Heart left ventricle (tissue), 16 donors: ENCODE measurements around the gene SIRPB1. TPM values are rescaled to one million over a fixed set of nuclear protein-coding genes. Genes with fewer than 3 reads are reported as not detected.

Experiments used
- ATAC-seq, 4 donors: fragments of 200-7000 bp; cut with Tn5 transposase; one replicate each; pipeline ENCODE4 v1.9.1; 2020 to 2022; ENCODE audit warnings: moderate library complexity in 4 of 4, mild to moderate bottlenecking in 3 of 4, moderate number of reproducible peaks in 1 of 4
- DNase-seq, 5 donors: peaks; one replicate each; pipeline ENCODE4 v3.0.0-alpha.2; 2020
- H3K27ac ChIP-seq, 12 donors: fragments of 200-600 bp; sonication (generic) in 4 of 12; one replicate each; pipeline versions ENCODE4 v1.5.0 to v1.8.0; 2016 to 2022; ENCODE audit warnings: mild to moderate bottlenecking in 2 of 12
- H3K27me3 ChIP-seq, 9 donors: fragments of 200-600 bp; sonication (generic) in 2 of 9; one replicate each; pipeline versions ENCODE4 v1.5.1 to v1.8.0; 2016 to 2022; ENCODE audit warnings: mild to moderate bottlenecking in 3 of 9
- H3K36me3 ChIP-seq, 9 donors: fragments of 200-600 bp; sonication (generic) in 2 of 9; one replicate each; pipeline versions ENCODE4 v1.5.0 to v1.8.0; 2018 to 2022; ENCODE audit warnings: mild to moderate bottlenecking in 2 of 9
- H3K4me1 ChIP-seq, 12 donors: fragments of 200-600 bp; sonication (generic) in 4 of 12; one replicate each; pipeline versions ENCODE4 v1.5.0 to v1.8.0; 2016 to 2022; ENCODE audit warnings: mild to moderate bottlenecking in 3 of 12
- H3K4me3 ChIP-seq, 12 donors: fragments of 200-600 bp; sonication (generic) in 4 of 12; one replicate each; pipeline versions ENCODE4 v1.5.0 to v1.8.0; 2017 to 2022; ENCODE audit warnings: mild to moderate bottlenecking in 9 of 12, moderate library complexity in 4 of 12
- H3K9me3 ChIP-seq, 12 donors: fragments of 200-600 bp; sonication (generic) in 4 of 12; one replicate each; pipeline versions ENCODE4 v1.5.0 to v1.8.0; 2016 to 2022; ENCODE audit warnings: mild to moderate bottlenecking in 1 of 12
- POLR2A ChIP-seq, 2 donors: fragments of 450-650 bp; IDR thresholded peaks; one replicate each; pipeline ENCODE4 v1.6.1; 2017; ENCODE audit warnings: antibody characterized with exemption in 2 of 2, mild to moderate bottlenecking in 2 of 2, moderate library complexity in 2 of 2
- WGBS, 4 donors: extraction: QIAGEN DNeasy Blood & Tissue Kit in 2 of 4; methylation state at CpG; one replicate each; pipeline versions ENCODE4 v1.1.5 to v1.1.7; 2013 to 2018; 5-methylcytosine and 5-hydroxymethylcytosine counted together
- intact Hi-C, 10 donors: fragments of 100-400 bp; cut with DNase I; formaldehyde crosslinking; loops; one replicate each; pipeline versions ENCODE4 v1.11.1 to v1.14.2; 2022
- polyA plus RNA-seq, 2 donors: library from polyadenylated mRNA; stranded (reverse); fragments of 200-250 nt; gene quantifications; one replicate each; pipeline ENCODE4 v1.2.3, GENCODE V29; 2013
- total RNA-seq, 9 donors: library from RNA; depleted of rRNA in 2 of 9; stranded (reverse); fragments of >200 nt in 2 of 9; fragmentation: NEBNext Ultra II Directional in 3 of 9; extraction: Animal tissue kit (Norgen Biotek cat#: 25700) in 3 of 9; gene quantifications; one replicate each; pipeline versions ENCODE4 v1.1.0 to v1.2.4, GENCODE V29; 2016 to 2023
- TF ChIP-seq, protein P1 (sequence below), 12 donors: fragments of 200-600 bp; sonication (generic) in 4 of 12; IDR thresholded peaks; one replicate each; pipeline versions ENCODE4 v1.5.0 to v1.8.0; 2018 to 2022; ENCODE audit warnings: antibody characterized with exemption in 12 of 12, mild to moderate bottlenecking in 5 of 12
- donor health status: ischemic (EF 13 %, LVEDD 7.1; RV severe dilation, severe dysfunction).
- donor health status: healthy with polysubstance abuse.
- donor health status: DM: no; HTN: yes; CAD: no.
- donor health status: DM: no; HTN: no; CAD: no.
- donor health status: ischemic (EF 25% LVEDD 6.9; RV normal size, moderate dysfunction).
- donor health status: ischemic (EF 25% LVEDD 5.7; RV mildly dilated, moderate dysfunction).
- donor health status: healthy.
- donor health status: DM: yes; HTN: yes; CAD: no.
- donor health status: ischemic (EF 35%, LVEDD 5.7; RV mildly dilated, moderate dysfunction).
- donor health status: nonischemic (EF 11% LVEDD 7.7; RV severe dilation, severe dysfunction).
- donor health status: DM: yes; HTN: yes; CAD: no.
- donor health status: PGD.
- donor health status: ischemic (EF 29% LVEDD 5.4; RV normal size, mild dysfunction).
- donor health status: nonischemic (EF 23%, LVEDD 6.1; RV moderate dilation, normal function).

The SIRPB1 gene
- total and polyA plus RNA-seq, 11 donors: 0.19 to 14.0 (median 1.3) TPM

DNA sequence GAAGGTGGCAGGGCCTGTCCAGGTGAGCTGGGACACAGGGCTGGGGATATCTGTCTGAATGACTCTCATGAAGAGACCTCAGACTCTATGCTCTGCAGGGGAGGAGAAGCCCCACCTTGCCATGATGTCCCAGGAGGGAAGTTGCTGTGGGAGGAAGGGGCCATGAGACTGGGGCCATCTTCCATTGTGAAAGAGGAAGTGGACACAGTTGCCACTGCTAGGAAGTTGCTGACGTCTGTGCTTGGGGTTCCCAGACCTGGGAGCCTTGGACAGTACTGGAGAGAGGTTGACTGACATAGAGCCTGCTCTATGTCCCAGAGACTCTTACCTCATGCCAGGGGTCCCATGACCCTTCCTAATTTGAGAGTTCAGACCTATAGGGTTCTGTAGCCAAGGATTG, 24.5 kb downstream of the SIRPB1 start:
- TF ChIP-seq, protein P1, sequence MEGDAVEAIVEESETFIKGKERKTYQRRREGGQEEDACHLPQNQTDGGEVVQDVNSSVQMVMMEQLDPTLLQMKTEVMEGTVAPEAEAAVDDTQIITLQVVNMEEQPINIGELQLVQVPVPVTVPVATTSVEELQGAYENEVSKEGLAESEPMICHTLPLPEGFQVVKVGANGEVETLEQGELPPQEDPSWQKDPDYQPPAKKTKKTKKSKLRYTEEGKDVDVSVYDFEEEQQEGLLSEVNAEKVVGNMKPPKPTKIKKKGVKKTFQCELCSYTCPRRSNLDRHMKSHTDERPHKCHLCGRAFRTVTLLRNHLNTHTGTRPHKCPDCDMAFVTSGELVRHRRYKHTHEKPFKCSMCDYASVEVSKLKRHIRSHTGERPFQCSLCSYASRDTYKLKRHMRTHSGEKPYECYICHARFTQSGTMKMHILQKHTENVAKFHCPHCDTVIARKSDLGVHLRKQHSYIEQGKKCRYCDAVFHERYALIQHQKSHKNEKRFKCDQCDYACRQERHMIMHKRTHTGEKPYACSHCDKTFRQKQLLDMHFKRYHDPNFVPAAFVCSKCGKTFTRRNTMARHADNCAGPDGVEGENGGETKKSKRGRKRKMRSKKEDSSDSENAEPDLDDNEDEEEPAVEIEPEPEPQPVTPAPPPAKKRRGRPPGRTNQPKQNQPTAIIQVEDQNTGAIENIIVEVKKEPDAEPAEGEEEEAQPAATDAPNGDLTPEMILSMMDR (IDR thresholded peaks at IDR 0.05): no peak
- no peak for TF ChIP-seq POLR2A (IDR thresholded peaks at IDR 0.05)
- intact Hi-C loops: no loop called here
- 45 to 73% methylated on average over 1 of the region's 1 CpG; no CpG with 5 or more reads in 2 of the 4 donors for WGBS, 4 donors

GRCh38 chr20:1588533-1589460, 31.0 kb downstream of the SIRPB1 start:
- Histone ChIP-seq H3K4me3 (peak overlapping the region in 1 of 12 donors; percentile 36), H3K36me3 (no peaks in the 10 kb centered on the region), H3K27me3 (no peaks in the 10 kb centered on the region), H3K9me3 (no peaks in the 10 kb centered on the region), H3K4me1 (no peaks in the 10 kb centered on the region), H3K27ac (peak overlapping the region in 2 of 12 donors; percentile 41 to 86)
- no peak for TF ChIP-seq POLR2A (IDR thresholded peaks at IDR 0.05)
- TF ChIP-seq, protein P1 (IDR thresholded peaks at IDR 0.05): no peak
- ATAC-seq (peak in 2 of 4 donors; percentile 44 to 57), DNase-seq (peak in 1 of 5 donors; percentile 36)
- 43% methylated on average over 6 to 9 of the region's 9 CpGs; no CpG with 5 or more reads in 2 of the 4 donors for WGBS, 4 donors
- intact Hi-C loops: no loop called here

More for the DNA sequence above, 24.5 kb downstream of the SIRPB1 start:
- ATAC-seq (no peak), DNase-seq (peak in 1 of 5 donors; percentile 46)
- H3K9me3 ChIP-seq: no peaks in the 10 kb centered on the region
- H3K27ac ChIP-seq: peak overlapping the region in 1 of 12 donors; percentile 32
- H3K4me3 ChIP-seq: no peak overlapping the region
- no peaks in the 10 kb centered on the region for H3K4me1 ChIP-seq
- H3K36me3 ChIP-seq: no peaks in the 10 kb centered on the region
- no peaks in the 10 kb centered on the region for H3K27me3 ChIP-seq

GRCh38 chr20:1587781-1588532, 31.9 kb downstream of the SIRPB1 start:
- Histone ChIP-seq H3K27ac (peak overlapping the region in 2 of 12 donors; percentile 41 to 86), H3K9me3 (no peaks in the 10 kb centered on the region), H3K27me3 (no peaks in the 10 kb centered on the region), H3K4me3 (peak overlapping the region in 1 of 12 donors; percentile 36), H3K4me1 (no peaks in the 10 kb centered on the region), H3K36me3 (no peaks in the 10 kb centered on the region)
- TF ChIP-seq, protein P1 (IDR thresholded peaks at IDR 0.05): no peak
- TF ChIP-seq POLR2A (IDR thresholded peaks at IDR 0.05): no peak
- WGBS, 4 donors: 74 to 77% methylated on average over 3 of the region's 3 CpGs; no CpG with 5 or more reads in 2 of the 4 donors
- intact Hi-C loops: no loop called here
- no peak for DNase-seq
- ATAC-seq: no peak

GRCh38 chr20:1579488-1579887, 40.3 kb downstream of the SIRPB1 start:
- intact Hi-C loops: loop anchor here in 4 of 10 donors (2.0 kb wide), 2 partner anchors 35 to 37 kb away; no protein-coding TSS in a partner anchor
- Histone ChIP-seq H3K4me3 (no peak overlapping the region), H3K4me1 (no peaks in the 10 kb centered on the region), H3K27ac (no peak overlapping the region), H3K36me3 (no peaks in the 10 kb centered on the region), H3K27me3 (no peaks in the 10 kb centered on the region), H3K9me3 (no peaks in the 10 kb centered on the region)
- 90 to 94% (median 92%) methylated on average over 6 of the region's 6 CpGs for WGBS, 4 donors
- TF ChIP-seq, protein P1 (IDR thresholded peaks at IDR 0.05): no peak
- no peak for TF ChIP-seq POLR2A (IDR thresholded peaks at IDR 0.05)
- DNase-seq (no peak), ATAC-seq (no peak)
